Endothelial cell of umbilical vein (primary cell): ENCODE results near the gene AMPD1. TPM values are rescaled to one million over a fixed set of nuclear protein-coding genes. Genes with fewer than 3 reads are reported as not detected.

ENCODE experiments used
- BruUV-seq: library from RNA; stranded (reverse); fragments of 400-500 nt; replicated peaks from 2 replicates; lab custom pipeline; 2021; lab: Mats Ljungman, UMichigan
- CTCF ChIA-PET: fragments of 300-600, 350-600 bp; sonication (Branson Sonifier 250); formaldehyde crosslinking; loops from one replicate; lab custom pipeline; 2021; ENCODE audit warnings: antibody characterized with exemption, inconsistent platforms; lab: Charles Lee
- POLR2A ChIA-PET: fragments of 300-600, 350-600 bp; sonication (Branson Sonifier 250); formaldehyde crosslinking; loops from one replicate; lab custom pipeline; 2021; ENCODE audit warnings: antibody characterized with exemption, inconsistent platforms; lab: Charles Lee
- DNase-seq: peaks from one replicate; pipeline ENCODE4 v3.0.0-alpha.2; 2011; ENCODE audit warnings: low read depth, low spot score
- FAIRE-seq: peaks from 2 replicates; lab custom pipeline; 2011; peaks lifted over from hg19 to GRCh38; lab: Jason Lieb, UNC
- H2AFZ ChIP-seq: 2 replicates; pipeline ENCODE4 v1.6.0; 2012; ENCODE audit warnings: low read depth, low read length, control low read depth, inconsistent platforms
- H3K27ac ChIP-seq: 2 replicates; pipeline ENCODE4 v1.5.1; 2011; ENCODE audit warnings: low read depth, mild to moderate bottlenecking, control low read depth, low read length, moderate library complexity; ENCODE audit not compliant: insufficient read depth
- H3K27me3 ChIP-seq, 2 experiments: 2 replicates each; pipeline versions ENCODE4 v1.6.0 to v1.6.1; 2011; ENCODE audit warnings: low read length in 2 of 2, mixed read lengths in 1 of 2; ENCODE audit not compliant: control insufficient read depth in 2 of 2, insufficient read depth in 2 of 2
- H3K36me3 ChIP-seq, 2 experiments: 2 replicates in 1 of 2; 3 replicates in 1 of 2; pipeline ENCODE4 v1.5.1; 2011; ENCODE audit warnings: low read length in 2 of 2, mild to moderate bottlenecking in 1 of 2, moderate library complexity in 1 of 2; ENCODE audit not compliant: control insufficient read depth in 2 of 2, insufficient read depth in 2 of 2; ENCODE audit errors: extremely low read depth in 1 of 2
- H3K4me1 ChIP-seq: 3 replicates; pipeline ENCODE4 v1.5.1; 2011; ENCODE audit warnings: mild to moderate bottlenecking, low read length; ENCODE audit not compliant: control insufficient read depth, insufficient read depth; ENCODE audit errors: extremely low read depth
- H3K4me2 ChIP-seq: 2 replicates; pipeline ENCODE4 v1.6.1; 2011; ENCODE audit warnings: low read length, control low read depth, mixed read lengths; ENCODE audit not compliant: insufficient read depth
- H3K4me3 ChIP-seq, 3 experiments: fragments of 200-600 bp in 1 of 3; sonication (generic), shearing (Covaris generic) in 1 of 3; replicated peaks in 1 of 3; 2 replicates each; pipeline ENCODE4 v1.5.1; 2011 to 2016; ENCODE audit warnings: control low read depth in 3 of 3, low read length in 3 of 3, mild to moderate bottlenecking in 2 of 3, inconsistent platforms in 1 of 3, low read depth in 1 of 3, moderate library complexity in 1 of 3; ENCODE audit not compliant: insufficient read depth in 1 of 3
- H3K79me2 ChIP-seq: 2 replicates; pipeline ENCODE4 v1.6.0; 2012; ENCODE audit warnings: low read length, inconsistent platforms; ENCODE audit not compliant: control insufficient read depth, insufficient read depth
- H3K9ac ChIP-seq: replicated peaks from 2 replicates; pipeline ENCODE3; 2011; ENCODE audit warnings: low read length, control low read depth; ENCODE audit not compliant: insufficient read depth; ENCODE audit errors: extremely low read depth
- H3K9me1 ChIP-seq: replicated peaks from 3 replicates; pipeline ENCODE4 v1.6.0; 2011; ENCODE audit warnings: mild to moderate bottlenecking, low read length; ENCODE audit not compliant: control insufficient read depth, insufficient read depth; ENCODE audit errors: extremely low read depth
- H3K9me3 ChIP-seq: replicated peaks from 2 replicates; pipeline ENCODE4 v1.5.1; 2012; ENCODE audit warnings: low read length, inconsistent platforms; ENCODE audit not compliant: control insufficient read depth, insufficient read depth
- H4K20me1 ChIP-seq: replicated peaks from 2 replicates; pipeline ENCODE3; 2011; ENCODE audit warnings: mild to moderate bottlenecking, low read length; ENCODE audit not compliant: control insufficient read depth, insufficient read depth; ENCODE audit errors: extremely low read depth
- CTCF ChIP-seq, 2 donors: IDR thresholded peaks; 1 replicate in 1 of 2; 2 replicates in 1 of 2; pipeline ENCODE4 v1.5.1; 2011; ENCODE audit warnings: low read length in 2 of 2, mild to moderate bottlenecking in 2 of 2, moderate library complexity in 2 of 2, control low read depth in 1 of 2, inconsistent platforms in 1 of 2, low read depth in 1 of 2; ENCODE audit not compliant: insufficient read depth in 1 of 2; ENCODE audit errors: extremely low read depth in 1 of 2
- EZH2 ChIP-seq: IDR thresholded peaks from 2 replicates; pipeline ENCODE4 v1.6.1; 2012; ENCODE audit warnings: borderline replicate concordance, low read depth, mild to moderate bottlenecking, moderate library complexity, low read length, inconsistent platforms; ENCODE audit not compliant: severe bottlenecking
- FOS ChIP-seq: IDR thresholded peaks from 2 replicates; pipeline ENCODE4 v1.6.1; 2011; ENCODE audit warnings: mild to moderate bottlenecking, low read length, moderate library complexity, borderline replicate concordance; ENCODE audit not compliant: insufficient read depth
- GATA2 ChIP-seq: IDR thresholded peaks from 2 replicates; pipeline ENCODE4 v1.7.0; 2011; ENCODE audit warnings: low read depth, mild to moderate bottlenecking, moderate library complexity, mixed read lengths, low read length; ENCODE audit not compliant: insufficient read length, insufficient read depth
- JUN ChIP-seq: IDR thresholded peaks from 2 replicates; pipeline ENCODE4 v1.6.1; 2011; ENCODE audit warnings: borderline replicate concordance, low read depth; ENCODE audit not compliant: insufficient read length, insufficient read depth
- MAX ChIP-seq: IDR thresholded peaks from 2 replicates; pipeline ENCODE4 v1.6.1; 2011; ENCODE audit not compliant: insufficient read depth, insufficient read length
- MYC ChIP-seq: IDR thresholded peaks from one replicate; pipeline ENCODE4 v1.6.1; 2011; ENCODE audit warnings: mild to moderate bottlenecking, low read depth, low read length
- POLR2A ChIP-seq: IDR thresholded peaks from 2 replicates; pipeline ENCODE4 v1.6.1; 2012; ENCODE audit warnings: low read depth, mild to moderate bottlenecking, control low read depth, low read length
- POLR2AphosphoS5 ChIP-seq: IDR thresholded peaks from 2 replicates; pipeline ENCODE4 v1.6.1; 2012; ENCODE audit warnings: low read depth, mild to moderate bottlenecking, control low read depth, low read length, moderate library complexity; ENCODE audit not compliant: insufficient read depth
- dilution Hi-C: fragments of 300-500 bp; cut with MboI; formaldehyde crosslinking; loops from one replicate; pipeline ENCODE4 v1.15.0; 2019; ENCODE audit warnings: low sequenced_read_pairs; ENCODE audit not compliant: extremely low pct_ligation_motif_present
- intact Hi-C: fragments of 100-400 bp; cut with micrococcal nuclease; formaldehyde crosslinking; loops from one replicate; pipeline ENCODE4 v1.10.0; 2022
- polyA plus RNA-seq, 4 experiments: library from polyadenylated mRNA; depleted of rRNA in 3 of 4; stranded (reverse) in 3 of 4; unstranded in 1 of 4; fragments of >200 nt; gene quantifications; 2 replicates each; pipeline versions ENCODE4 v1.2.1 to v1.2.3, GENCODE V29; 2011 to 2012; ENCODE audit warnings: missing spikeins in 1 of 4
- total RNA-seq: library from RNA; stranded (reverse); gene quantifications from 2 replicates; pipeline ENCODE4 v1.2.3, GENCODE V29; 2021

The AMPD1 gene
- total and polyA plus RNA-seq, 2 donors (not counting 3 experiments of a cell fraction or from before 2014, with no cell fraction given) = not detected

- TF ChIP-seq MAX (no peak), GATA2 (no peak), FOS (no peak), POLR2A (no peak), EZH2 (no peak), MYC (no peak), POLR2AphosphoS5 (no peak), CTCF (IDR thresholded peaks at IDR 0.05; ENCODE audit: extremely low read depth in 1 of 2, insufficient read depth in 1 of 2, low read depth in 1 of 2, low read length in 2 of 2) (no peak), JUN (no peak)
- no peaks in the 10 kb centered on the region for H3K9me1 ChIP-seq
- no peak overlapping the region for H2AFZ ChIP-seq
- peaks cover 25% of the 10 kb centered on the region for H3K79me2 ChIP-seq
- H3K9me3 ChIP-seq = no peaks in the 10 kb centered on the region
- peaks cover 8% of the 10 kb centered on the region for H4K20me1 ChIP-seq
- FAIRE-seq = no peak
- no peak for DNase-seq
- intact Hi-C loops (no loop called here), dilution Hi-C loops (no loop called here)
- peaks cover 27 to 58% of the 10 kb centered on the region in 2 experiments for H3K36me3 ChIP-seq
- no peak overlapping the region for H3K4me3 ChIP-seq
- H3K27ac ChIP-seq = no peak overlapping the region
- H3K27me3 ChIP-seq = no peaks in the 10 kb centered on the region
- no TSS peak for BruUV-seq
- H3K4me1 ChIP-seq = no peaks in the 10 kb centered on the region
- H3K9ac ChIP-seq = no peak overlapping the region
- ChIA-PET CTCF (no interaction called here), POLR2A (no interaction called here)
- no peak overlapping the region for H3K4me2 ChIP-seq
Observed at GRCh38 chr1:114729782-114730181, 34.4 kb upstream of the AMPD1 start.
